Smooth muscle cell (in vitro differentiated cells): ENCODE results near the gene FBXW11. TPM values are rescaled to one million over a fixed set of nuclear protein-coding genes. Genes with fewer than 3 reads are reported as not detected.

Experiments
- DNase-seq: peaks from one replicate; lab custom pipeline; 2025; ENCODE audit not compliant: unreplicated experiment; lab: John Stamatoyannopoulos, UW
- H2AFZ ChIP-seq: fragments of 200-600 bp; sonication (generic); 2 replicates; pipeline ENCODE4 v1.6.0; 2016; ENCODE audit warnings: antibody characterized with exemption, low read depth, mild to moderate bottlenecking
- H3F3A ChIP-seq: fragments of 200-600 bp; sonication (generic); 2 replicates; pipeline ENCODE4 v1.6.0; 2017; ENCODE audit warnings: antibody characterized with exemption, low read depth
- H3K27ac ChIP-seq: fragments of 200-600 bp; sonication (generic); 2 replicates; pipeline ENCODE4 v1.5.1; 2016; ENCODE audit warnings: low read depth, mild to moderate bottlenecking
- H3K27me3 ChIP-seq: fragments of 200-600 bp; sonication (generic); 2 replicates; pipeline ENCODE4 v1.6.1; 2016; ENCODE audit warnings: low read depth, mild to moderate bottlenecking
- H3K36me3 ChIP-seq: fragments of 200-600 bp; sonication (generic); 2 replicates; pipeline ENCODE4 v1.5.1; 2016; ENCODE audit warnings: low read depth
- H3K4me1 ChIP-seq: fragments of 200-600 bp; sonication (generic); 2 replicates; pipeline ENCODE4 v1.5.1; 2016; ENCODE audit warnings: low read depth
- H3K4me2 ChIP-seq: fragments of 200-600 bp; sonication (generic); 2 replicates; pipeline ENCODE4 v1.6.0; 2016; ENCODE audit warnings: mild to moderate bottlenecking
- H3K4me3 ChIP-seq: fragments of 200-600 bp; sonication (generic); 2 replicates; pipeline ENCODE4 v1.5.1; 2016; ENCODE audit warnings: mild to moderate bottlenecking
- H3K79me2 ChIP-seq: fragments of 200-600 bp; sonication (generic); 2 replicates; pipeline ENCODE4 v1.6.0; 2016; ENCODE audit warnings: low read depth, mild to moderate bottlenecking
- H3K9ac ChIP-seq: fragments of 200-600 bp; sonication (generic); 2 replicates; pipeline ENCODE4 v1.6.0; 2016; ENCODE audit warnings: low read depth
- H3K9me3 ChIP-seq: fragments of 200-600 bp; sonication (generic); replicated peaks from 2 replicates; pipeline ENCODE4 v1.5.1; 2016; ENCODE audit warnings: low read depth
- H4K20me1 ChIP-seq: fragments of 200-600 bp; sonication (generic); 2 replicates; pipeline ENCODE4 v1.6.0; 2016; ENCODE audit warnings: low read depth
- WGBS: methylation state at CpG from one replicate; pipeline ENCODE4 v1.1.7; 2016; ENCODE audit warnings: low lambda C conversion rate; 5-methylcytosine and 5-hydroxymethylcytosine counted together
- polyA plus RNA-seq: library from polyadenylated mRNA; unstranded; fragments of >200 nt; fragmentation: Nextera tagmentation; extraction: Ambion mirVana; gene quantifications from 2 replicates; pipeline ENCODE4 v1.2.1, GENCODE V29; 2016
- total RNA-seq: library from RNA; depleted of rRNA; stranded (reverse); fragments of >200 nt; gene quantifications from 2 replicates; pipeline ENCODE4 v1.2.3, GENCODE V29; 2014
- TF ChIP-seq, protein P1 (sequence below): fragments of 200-600 bp; sonication (generic); IDR thresholded peaks from 2 replicates; pipeline ENCODE4 v1.5.1; 2017; ENCODE audit warnings: borderline replicate concordance, mild to moderate bottlenecking, antibody characterized with exemption; ENCODE audit not compliant: insufficient read depth, poor library complexity, severe bottlenecking

The FBXW11 gene
- total and polyA plus RNA-seq, 2 experiments from 2014 or later, result 27.4 to 83.7 TPM

DNA sequence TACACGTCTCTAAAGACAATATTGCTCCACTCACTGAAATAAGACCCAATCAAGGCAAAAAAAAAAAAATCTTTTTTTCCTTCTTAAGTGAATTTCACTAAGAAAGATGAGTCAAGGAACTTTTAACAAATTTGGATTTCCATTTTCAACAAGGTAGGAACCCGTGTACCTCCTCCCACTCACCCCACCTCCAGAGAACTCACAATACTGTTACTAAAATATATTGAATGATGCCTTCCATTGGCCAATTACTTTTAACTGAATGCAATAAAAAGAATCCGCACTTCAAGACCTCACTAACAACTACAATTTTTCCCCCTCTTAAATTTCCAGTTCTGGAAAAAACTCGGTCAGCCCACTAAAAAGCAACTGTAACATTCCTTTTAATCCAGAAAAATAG lies 50.7 kb downstream of the FBXW11 start:
- H3K27me3 ChIP-seq, result no peaks in the 10 kb centered on the region
- peaks cover 93% of the 10 kb centered on the region for H3K79me2 ChIP-seq
- H3K27ac ChIP-seq, result peak overlapping the region; percentile 63
- DNase-seq, result no peak
- H3K9me3 ChIP-seq, result no peaks in the 10 kb centered on the region
- 88% methylated on average over 4 of the region's 4 CpGs for WGBS
- no peak overlapping the region for H2AFZ ChIP-seq
- H3K4me1 ChIP-seq, result peaks cover 41% of the 10 kb centered on the region
- H4K20me1 ChIP-seq, result peaks cover 98% of the 10 kb centered on the region
- no peak overlapping the region for H3K9ac ChIP-seq
- H3K4me3 ChIP-seq, result no peak overlapping the region
- no peak overlapping the region for H3K4me2 ChIP-seq
- peaks cover 13% of the 10 kb centered on the region for H3F3A ChIP-seq
- TF ChIP-seq, protein P1, sequence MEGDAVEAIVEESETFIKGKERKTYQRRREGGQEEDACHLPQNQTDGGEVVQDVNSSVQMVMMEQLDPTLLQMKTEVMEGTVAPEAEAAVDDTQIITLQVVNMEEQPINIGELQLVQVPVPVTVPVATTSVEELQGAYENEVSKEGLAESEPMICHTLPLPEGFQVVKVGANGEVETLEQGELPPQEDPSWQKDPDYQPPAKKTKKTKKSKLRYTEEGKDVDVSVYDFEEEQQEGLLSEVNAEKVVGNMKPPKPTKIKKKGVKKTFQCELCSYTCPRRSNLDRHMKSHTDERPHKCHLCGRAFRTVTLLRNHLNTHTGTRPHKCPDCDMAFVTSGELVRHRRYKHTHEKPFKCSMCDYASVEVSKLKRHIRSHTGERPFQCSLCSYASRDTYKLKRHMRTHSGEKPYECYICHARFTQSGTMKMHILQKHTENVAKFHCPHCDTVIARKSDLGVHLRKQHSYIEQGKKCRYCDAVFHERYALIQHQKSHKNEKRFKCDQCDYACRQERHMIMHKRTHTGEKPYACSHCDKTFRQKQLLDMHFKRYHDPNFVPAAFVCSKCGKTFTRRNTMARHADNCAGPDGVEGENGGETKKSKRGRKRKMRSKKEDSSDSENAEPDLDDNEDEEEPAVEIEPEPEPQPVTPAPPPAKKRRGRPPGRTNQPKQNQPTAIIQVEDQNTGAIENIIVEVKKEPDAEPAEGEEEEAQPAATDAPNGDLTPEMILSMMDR, result no peak
- H3K36me3 ChIP-seq, result no peaks in the 10 kb centered on the region

DNA sequence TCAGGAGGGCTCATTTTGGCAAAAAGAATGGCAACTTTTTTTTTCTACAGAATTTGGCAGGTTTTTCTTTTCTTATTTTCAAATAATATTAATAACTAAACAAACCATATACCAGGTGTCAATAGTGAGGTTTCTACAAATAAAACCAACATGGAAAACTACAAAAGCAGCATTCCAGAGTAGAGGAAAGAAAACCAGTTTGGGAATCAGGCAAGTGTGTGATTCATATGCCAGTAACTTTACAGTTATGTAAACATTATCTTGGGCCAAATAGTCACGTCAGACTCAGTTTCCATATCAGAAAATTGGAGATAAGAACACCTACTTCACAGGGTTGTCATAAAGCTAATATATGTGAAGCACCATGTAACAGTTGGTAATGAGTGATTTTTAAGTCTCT lies 51.7 kb downstream of the FBXW11 start:
- no peak for DNase-seq
- peaks cover 13% of the 10 kb centered on the region for H3F3A ChIP-seq
- no peak overlapping the region for H3K4me3 ChIP-seq
- peak overlapping the region; percentile 56 for H3K4me2 ChIP-seq
- H3K27me3 ChIP-seq, result no peaks in the 10 kb centered on the region
- H3K27ac ChIP-seq, result peak overlapping the region; percentile 63
- no peaks in the 10 kb centered on the region for H3K36me3 ChIP-seq
- H3K9me3 ChIP-seq, result no peaks in the 10 kb centered on the region
- H3K4me1 ChIP-seq, result peaks cover 41% of the 10 kb centered on the region
- H4K20me1 ChIP-seq, result peaks cover 98% of the 10 kb centered on the region
- WGBS, result 4% methylated on average over 1 of the region's 1 CpG
- TF ChIP-seq, protein P1, result no peak
- no peak overlapping the region for H3K9ac ChIP-seq
- no peak overlapping the region for H2AFZ ChIP-seq
- H3K79me2 ChIP-seq, result peaks cover 93% of the 10 kb centered on the region

DNA sequence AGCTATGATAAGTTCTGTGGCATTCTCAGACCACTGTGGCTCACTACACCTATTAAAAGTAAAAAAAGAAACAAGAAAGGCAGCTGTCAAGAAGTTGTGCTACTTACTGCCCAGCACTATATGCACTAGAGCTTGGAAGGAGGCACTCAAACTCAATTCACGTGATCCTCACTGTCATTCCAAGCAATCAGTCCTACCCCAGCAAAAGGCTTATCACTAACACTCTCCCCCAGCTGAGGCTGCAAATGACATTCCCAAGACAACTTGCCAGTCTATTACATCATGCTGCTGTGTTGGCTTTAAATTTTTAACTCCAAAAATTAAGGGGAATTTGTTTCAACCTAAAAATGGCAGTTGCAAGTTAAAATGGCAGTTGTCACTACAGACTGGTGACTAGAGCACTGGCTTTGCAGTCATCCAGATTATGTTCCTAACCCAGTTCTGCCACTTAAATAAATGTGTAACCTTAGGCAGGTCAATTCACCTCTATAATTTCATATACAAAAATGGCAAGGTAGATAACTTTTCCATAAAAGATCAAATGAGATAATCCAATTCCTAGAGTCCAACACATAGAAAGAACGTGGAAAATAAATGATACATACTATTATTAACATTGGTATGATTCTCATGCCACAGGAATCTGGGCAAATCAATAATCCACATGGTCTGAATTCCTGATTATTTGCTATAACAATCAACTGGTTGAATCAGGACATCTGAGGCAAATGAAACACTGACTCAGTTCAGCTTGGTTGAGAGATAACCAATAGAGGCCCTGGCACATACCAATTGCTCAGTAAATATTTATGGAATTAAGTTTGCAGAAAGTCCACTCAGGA lies 52.4 kb downstream of the FBXW11 start:
- Histone ChIP-seq H3K36me3 (no peaks in the 10 kb centered on the region), H3K79me2 (peaks cover 93% of the 10 kb centered on the region), H3K9ac (no peak overlapping the region), H3K27ac (peak overlapping the region; percentile 63), H3K4me3 (no peak overlapping the region), H3F3A (peaks cover 13% of the 10 kb centered on the region), H3K9me3 (no peaks in the 10 kb centered on the region), H3K4me2 (peak overlapping the region; percentile 56), H3K4me1 (peaks cover 41% of the 10 kb centered on the region), H2AFZ (no peak overlapping the region), H4K20me1 (peaks cover 98% of the 10 kb centered on the region), H3K27me3 (no peaks in the 10 kb centered on the region)
- DNase-seq, result no peak
- TF ChIP-seq, protein P1, result no peak
- WGBS, result 51% methylated on average over 2 of the region's 2 CpGs
